Activated CD8-positive, alpha-beta memory T cell treated with anti-CD3 and anti-CD28 coated beads for 4 hours (primary cell): Measurements from ENCODE around the gene ARHGAP8.
"Not testable (repeated sequence)": the region's sequence is repeated elsewhere in the genome, so short reads cannot be mapped to it uniquely, and the experiment has no call there.

Experiments
- DNase-seq, 2 donors: peaks; one replicate each; pipeline ENCODE4 v3.0.0-alpha.2; 2020; ENCODE audit warnings: low read depth in 2 of 2

ARHGAP8 gene

DNA sequence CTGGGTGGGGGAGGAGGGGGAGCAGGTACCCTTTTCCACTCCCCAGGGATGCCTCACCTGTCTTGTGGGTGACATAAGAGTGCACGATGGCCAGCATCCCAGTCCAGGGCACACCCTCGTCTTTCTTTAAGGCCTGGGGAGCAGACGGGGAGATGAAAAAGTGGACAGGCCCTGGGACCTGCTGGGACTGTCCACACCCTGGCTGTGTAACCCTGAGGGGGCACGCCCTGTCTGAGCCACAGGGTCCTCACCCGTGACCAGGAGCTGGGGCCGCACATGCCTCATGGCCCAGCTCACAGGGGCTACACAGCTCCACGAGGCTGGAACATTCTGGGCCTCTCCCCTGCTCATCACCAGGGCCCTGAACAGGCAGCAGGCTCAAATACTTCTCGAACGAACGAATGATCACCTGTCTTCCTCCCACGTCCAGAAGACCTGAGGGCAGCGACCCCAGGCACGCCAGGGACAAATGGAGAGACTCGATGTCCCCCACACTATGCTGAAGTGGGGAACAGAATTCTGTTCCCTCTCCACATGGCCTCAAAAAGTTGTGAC lies 133.5 kb downstream of the ARHGAP8 start:
- DNase-seq, result no peak

DNA sequence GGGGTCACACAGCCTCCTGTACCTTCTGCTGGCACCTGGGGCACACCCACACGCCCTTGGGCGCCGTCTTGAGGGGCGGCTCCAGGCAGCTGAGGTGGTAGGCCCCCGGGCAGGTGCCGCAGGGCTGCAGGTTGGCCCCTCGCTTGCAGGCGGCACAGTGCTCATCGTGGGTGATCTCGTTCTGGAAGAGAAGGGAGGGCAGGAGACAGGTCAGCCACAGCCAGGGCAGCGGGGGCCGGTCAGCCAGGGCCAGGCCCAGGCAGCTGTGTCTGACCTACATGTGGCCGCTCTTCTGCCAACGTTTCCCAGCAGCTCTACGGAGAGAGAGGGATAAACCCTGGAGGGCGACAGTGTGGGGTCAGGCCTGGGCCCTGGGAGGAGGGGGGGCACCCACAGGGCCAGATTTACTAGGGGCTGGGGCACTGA lies 135.6 kb downstream of the ARHGAP8 start:
- no peak for DNase-seq

DNA sequence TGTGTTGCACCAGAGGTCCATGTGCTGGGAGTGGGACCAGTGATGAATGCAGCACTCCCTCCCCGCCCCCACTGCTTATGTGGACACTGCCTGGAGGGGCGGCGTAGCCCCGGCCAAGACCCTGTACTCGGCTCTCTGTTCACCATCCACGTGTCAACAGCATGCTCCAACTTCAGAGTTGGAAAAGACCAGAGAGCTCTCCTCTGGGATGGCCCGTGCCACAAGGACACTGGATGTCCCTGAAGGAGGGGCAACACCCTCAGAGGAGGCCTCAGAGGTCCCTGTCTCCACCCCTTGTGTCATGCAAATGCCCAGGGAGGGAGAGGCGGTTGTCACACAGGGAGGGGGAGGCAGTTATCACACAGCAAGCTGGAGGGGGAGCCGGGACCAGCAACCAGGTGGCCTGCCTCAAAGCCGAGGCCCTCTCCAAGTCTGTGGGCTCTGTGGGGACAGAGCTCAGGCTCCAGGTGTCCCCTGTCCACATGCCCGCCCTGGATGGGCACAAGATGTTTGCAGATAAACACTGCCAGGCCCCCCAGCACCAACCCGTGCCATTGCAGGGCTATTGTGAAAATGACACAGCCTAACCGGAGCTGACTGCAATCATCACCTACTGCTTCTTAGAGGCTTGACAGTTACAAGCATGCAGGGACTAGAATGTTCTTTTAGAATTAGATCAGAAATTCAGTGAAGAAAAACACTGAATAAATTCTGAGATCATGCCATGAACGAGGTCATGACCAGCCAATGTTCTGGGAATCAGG lies 136.3 kb downstream of the ARHGAP8 start:
- DNase-seq, result no peak

DNA sequence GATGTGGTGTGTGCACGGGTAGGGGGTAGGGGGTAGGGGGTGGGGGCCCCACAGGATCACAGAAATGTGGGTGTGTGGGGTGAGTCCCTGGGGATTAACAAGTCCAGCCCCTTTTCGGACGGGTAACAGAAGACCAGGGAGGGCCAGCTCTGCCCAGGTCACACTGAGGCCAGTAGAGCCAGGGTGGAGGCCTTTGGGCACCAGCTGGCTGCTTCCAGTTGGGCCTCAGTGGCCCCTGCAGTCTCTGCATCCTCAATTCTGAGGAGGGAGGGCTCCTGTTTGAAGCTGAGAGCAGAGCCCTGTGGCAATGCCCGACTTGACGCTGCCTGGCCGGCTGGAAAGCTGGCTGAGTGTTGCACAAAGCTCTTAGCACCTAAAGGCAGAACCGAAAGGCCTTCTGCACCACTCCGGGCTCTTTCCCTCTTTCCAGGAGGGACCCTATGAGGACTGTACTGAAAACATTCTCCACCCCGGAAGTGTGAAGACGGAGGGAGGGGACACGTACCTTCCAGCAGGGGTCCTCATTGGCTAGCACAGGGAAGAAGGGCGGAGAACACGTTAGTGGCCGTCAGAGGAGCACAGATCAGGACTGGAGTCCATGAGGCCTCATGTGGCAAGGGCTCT lies 137.0 kb downstream of the ARHGAP8 start:
- DNase-seq, result no peak

DNA sequence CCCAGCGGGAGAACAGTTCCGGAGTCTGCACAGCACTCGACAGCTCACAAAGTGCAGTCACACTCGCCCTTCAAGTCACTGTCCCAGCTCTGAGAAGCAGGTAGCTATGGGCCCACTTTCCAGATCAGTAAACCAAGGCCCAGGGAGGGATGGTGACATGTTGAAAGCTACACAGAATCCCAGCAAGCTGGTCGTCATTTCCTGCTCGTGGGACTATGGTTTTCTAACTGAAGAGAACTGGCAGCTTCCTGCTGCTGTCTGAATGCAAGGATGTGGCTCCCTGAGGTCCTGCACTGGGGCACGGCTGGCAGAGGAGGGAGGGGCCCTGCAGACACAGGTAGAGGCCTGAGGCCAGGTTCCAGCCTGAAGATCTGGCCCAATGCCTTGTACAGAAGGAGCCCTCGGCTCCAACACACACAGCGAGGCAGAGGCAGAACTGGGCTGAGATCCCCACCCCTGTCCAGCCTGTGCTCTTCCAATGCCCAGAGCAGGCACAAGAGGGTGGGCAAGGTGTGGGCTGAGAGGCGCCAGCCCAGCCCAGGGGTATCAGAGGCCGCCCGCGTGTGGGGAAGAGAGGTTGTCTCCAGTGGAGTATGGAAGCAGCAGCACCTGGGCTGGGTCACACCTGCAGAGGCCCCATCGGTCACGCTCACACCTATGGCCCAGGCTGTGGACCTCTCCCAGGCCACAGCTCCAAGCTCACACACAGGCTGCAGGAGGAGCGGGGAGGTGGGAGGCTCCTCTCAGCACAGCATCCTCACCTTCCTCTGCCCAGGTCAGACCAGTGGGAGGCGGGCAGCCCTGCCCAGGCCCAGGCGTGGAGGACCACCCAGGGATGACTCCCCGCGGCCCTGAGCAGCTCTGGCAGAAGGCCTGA lies 138.3 kb downstream of the ARHGAP8 start:
- DNase-seq, result no peak

DNA sequence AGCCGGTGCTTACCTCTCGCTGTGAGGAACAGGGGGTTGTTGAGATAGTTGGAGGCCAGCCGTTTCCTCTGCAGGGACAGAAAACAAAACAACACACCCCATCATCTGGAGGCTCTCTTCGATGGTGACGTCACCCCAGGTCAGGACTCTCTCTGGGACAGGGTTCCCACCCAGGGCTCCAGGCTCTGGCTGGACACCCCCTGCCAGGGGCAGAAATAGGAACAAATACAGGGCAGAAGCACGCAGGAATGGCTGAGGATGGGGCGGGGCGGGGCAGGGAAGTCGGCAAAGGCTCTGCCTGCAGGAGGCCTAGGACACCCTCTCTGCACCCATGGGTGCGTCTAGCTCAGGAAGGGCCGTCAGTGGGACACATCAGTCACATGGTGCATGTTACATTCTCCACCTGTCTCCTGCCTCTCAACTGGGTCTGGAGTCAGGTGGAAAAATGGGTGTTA lies 138.9 kb downstream of the ARHGAP8 start:
- no peak for DNase-seq

DNA sequence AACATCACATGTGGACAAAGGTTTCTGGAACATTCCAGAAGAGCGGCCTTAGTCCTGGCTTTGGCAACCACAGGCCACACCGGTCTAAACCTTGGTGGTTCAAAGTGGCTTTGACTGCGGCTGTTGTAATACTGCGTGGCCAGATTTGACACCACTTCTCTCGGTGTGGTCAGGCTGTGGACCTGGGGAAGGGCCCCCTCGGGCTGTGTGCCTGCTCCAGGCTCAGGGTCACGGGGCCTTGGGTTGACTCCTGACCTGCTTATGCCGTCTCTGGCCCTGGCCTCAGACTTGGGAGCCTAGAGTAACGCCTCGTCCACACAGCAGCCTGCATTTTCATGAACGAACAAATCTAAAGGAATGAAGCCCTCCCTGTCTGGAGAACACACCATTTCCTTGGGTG lies 139.4 kb downstream of the ARHGAP8 start:
- no peak for DNase-seq

DNA sequence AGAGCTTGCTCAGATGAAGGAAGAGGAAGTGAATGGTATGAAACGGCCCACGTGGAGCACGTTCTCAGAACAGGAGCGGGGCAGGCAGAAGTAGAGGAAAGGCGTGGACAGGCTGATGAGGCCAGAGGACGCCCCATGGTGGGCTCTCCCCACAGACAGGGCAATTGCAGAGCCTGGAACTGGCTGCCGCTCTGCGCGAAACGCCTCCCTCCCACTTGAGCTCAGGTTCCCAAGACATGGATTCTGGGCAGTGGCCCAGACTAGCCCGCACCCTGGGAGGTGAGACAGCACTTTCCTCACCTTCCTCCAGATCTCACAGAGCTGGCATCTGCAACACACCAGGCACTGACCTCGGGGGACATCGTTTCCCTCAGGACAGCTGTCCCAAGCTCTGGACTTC lies 139.9 kb downstream of the ARHGAP8 start:
- no peak for DNase-seq

DNA sequence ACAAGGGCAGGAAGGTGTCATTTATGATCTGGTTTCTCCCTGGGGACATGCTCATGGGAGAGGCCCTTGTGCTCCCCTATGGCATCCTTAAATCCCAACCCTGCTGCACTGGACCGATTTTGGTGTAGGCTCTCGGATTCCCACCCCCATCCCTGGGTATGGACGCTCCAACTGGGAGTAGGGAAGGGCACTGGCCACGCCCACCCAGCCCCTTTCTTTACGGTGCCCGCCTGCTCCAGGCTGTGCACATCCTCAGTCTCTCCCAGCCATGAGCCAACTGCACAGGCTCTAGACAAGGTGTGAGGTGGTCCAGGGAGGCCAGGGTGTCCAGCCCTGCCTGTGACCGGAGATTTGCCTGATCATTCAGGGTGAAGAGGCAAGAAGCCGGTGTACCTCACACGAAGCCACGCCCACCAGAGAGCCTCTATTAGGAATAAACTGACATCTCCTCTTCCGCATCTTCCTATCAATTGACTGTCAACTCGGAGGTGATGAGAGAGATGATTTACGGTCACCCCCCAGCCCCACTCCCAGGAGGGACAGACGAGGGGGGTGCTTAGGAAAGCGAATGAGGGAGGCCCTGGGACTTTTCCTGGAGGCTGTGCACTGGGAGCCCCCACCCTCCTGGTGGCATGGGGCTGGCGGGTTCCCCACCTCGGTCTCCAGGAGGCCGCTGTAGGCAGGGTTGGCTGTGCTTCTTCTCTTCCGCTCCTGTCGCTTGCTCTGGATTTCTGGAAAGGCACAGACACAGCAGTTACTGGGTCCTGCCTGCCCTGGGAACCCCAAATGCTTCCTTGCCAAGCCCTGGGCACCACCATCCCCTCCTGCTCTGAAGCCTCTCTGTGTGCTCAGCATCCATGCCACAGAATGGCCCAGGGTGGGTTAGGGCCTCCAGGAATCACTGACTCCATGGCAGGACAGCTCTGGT lies 140.7 kb downstream of the ARHGAP8 start:
- no peak for DNase-seq

DNA sequence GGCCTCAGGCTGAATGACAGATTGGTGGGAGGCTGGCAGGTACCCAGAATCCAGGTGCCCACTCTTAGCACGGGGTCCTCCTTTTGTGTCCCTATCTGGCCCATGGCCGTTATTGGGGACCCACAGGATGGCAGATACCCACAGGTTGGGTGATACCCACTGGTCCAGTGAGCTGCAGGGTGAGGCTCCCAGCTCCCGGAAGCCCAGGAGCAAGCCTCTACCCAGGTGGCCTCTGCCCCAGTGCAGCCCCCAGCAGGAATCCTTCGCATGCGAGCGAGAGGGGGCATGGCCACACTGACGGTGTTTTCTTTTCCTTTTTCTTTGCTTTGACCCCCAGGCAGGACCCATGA lies 141.3 kb downstream of the ARHGAP8 start:
- no peak for DNase-seq

DNA sequence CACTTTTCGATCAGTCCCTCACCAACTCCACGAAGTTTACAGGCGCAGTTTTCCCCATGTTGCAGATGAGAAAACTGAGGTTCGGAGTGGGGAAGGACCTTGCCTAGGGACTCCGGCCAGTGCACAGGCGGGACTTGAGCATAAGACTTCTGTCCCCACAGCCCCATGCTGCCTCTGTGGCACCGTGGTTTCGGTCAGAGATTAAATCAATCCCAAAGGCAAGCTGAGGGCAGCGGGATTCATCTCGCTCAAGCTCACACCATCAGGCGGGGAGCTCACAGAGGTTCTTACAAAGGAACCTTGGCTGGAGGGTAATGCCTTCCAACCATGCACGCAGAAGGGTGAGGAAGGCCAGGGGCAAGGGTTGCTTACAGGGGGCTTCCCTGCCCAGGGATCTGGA lies 141.9 kb downstream of the ARHGAP8 start:
- no peak for DNase-seq

DNA sequence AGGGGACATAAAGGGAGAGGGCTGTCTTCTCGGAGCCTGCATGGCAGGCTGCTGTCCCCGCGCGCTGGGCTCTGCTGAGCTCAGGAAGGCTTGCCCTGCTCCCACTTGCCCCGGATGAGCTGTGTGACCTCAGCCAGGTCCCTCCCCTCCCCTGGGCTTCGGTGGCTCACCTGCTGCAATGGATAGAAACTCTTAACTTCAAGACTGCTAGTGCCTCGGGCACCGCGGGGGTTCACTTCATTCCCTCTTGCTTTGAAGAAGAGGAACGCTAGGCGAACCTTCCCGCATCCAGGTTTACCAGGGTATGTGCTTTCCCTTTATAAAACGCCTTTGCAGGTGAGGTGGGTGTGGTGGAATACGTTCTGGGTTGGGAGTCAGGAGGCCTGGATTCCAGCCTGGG lies 142.4 kb downstream of the ARHGAP8 start:
- no peak for DNase-seq

DNA sequence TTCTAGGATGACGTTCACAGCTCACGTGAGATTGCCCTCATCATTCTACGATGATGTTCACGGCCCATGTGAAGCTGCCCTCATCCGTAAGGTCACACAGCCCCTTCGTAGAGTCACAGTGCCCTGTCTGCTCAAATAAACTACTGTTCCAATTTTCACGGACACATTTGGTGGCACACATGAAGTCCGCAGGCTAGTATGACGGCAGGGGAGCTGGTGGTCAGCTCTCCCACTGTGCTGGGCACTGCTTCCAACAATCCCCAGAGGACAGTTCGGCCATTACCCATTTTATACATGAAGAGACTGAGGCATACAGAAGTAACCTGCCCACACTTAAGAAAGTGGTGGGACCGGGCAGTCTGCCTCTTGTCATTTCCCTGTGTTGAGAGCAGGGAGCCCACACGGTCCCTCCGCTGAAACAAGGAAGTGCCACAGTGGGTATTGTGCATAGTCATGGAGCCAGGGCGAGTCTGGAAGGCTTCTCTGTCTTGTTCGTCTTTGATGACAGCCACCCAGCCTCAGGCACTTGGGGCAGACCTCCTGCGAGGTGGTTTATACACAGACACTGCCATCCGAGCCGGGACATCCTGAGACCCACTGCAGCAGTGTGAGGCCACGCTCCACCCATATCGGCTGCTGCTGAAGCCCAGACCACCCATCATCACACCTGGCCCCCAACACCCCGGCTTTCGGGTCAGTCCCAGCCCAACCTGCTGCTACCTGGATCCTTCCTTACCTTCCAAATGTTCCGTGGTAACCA lies 143.1 kb downstream of the ARHGAP8 start:
- DNase-seq, result no peak

DNA sequence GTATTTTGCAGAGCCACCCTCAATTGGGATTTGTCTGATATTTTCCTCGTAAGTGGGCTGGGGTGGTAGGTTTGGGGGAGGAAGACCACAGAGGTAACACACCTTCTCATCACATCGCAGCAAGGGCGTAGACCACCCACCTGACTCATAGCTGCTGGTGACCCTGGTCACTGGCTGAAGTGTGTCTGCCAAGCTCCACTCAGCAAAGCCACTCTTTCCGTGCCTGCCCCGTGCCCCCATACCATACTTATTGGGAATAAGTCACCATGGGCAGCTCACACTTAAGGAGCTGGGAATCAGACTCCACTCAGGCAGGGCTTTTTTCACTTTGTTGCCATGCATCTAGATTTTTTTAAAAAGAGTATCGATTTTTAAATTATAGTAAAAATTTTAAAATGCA lies 145.9 kb downstream of the ARHGAP8 start:
- DNase-seq, result no peak

DNA sequence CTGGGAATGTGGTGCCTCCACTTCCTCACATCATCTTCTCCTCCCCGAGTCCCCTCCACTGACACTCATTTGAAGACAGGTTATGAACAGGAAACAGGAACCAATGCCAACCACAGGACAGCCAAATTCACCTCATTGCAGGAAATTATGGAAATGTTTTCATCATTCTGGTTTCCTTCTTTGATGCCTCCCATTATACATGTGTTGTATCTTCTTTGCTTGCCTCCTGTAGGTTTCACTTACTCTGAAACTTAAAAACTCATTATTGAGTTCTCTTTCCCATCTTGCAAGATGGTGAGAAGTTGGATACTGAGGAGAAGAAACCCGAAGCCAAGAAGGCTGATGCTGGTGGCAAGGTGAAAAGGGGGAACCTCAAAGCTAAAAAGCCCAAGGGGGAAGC lies 148.9 kb downstream of the ARHGAP8 start:
- DNase-seq, result no peak

DNA sequence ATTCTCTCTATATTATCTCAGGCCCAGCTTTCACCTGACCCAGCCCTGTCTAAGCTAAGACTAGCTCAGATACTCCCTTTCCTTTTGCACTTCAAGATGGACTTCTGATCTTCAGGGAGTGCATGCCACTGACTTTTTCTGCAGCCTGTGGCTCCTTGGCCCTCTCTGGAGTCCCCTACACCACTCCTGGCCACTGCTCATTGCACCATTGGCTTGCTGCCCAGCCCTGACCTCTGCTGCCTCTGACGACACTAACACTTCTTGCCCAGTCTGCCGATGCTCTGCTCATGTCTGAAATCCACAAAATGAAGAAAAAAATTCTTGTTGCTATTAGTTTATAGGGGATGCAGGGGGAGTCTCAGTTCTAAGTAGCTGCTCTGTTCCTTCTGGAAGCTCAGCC lies 150.8 kb downstream of the ARHGAP8 start:
- DNase-seq, result not testable (repeated sequence)

DNA sequence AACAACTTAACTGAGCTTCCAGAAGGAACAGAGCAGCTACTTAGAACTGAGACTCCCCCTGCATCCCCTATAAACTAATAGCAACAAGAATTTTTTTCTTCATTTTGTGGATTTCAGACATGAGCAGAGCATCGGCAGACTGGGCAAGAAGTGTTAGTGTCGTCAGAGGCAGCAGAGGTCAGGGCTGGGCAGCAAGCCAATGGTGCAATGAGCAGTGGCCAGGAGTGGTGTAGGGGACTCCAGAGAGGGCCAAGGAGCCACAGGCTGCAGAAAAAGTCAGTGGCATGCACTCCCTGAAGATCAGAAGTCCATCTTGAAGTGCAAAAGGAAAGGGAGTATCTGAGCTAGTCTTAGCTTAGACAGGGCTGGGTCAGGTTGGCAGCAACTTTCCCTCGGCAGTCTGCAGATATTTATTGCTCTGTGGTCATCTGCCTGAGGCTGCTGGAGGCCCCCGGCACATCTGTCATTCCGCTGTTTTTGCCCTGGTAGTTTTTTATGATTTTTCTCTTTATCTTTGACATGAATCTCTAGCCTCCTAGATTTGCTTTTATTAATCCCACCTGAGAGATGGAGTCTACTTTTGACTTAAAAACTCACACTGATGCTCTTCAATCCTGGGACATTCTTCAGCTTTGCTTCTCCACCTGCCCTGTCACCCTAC lies 152.2 kb downstream of the ARHGAP8 start:
- not testable (repeated sequence) for DNase-seq

DNA sequence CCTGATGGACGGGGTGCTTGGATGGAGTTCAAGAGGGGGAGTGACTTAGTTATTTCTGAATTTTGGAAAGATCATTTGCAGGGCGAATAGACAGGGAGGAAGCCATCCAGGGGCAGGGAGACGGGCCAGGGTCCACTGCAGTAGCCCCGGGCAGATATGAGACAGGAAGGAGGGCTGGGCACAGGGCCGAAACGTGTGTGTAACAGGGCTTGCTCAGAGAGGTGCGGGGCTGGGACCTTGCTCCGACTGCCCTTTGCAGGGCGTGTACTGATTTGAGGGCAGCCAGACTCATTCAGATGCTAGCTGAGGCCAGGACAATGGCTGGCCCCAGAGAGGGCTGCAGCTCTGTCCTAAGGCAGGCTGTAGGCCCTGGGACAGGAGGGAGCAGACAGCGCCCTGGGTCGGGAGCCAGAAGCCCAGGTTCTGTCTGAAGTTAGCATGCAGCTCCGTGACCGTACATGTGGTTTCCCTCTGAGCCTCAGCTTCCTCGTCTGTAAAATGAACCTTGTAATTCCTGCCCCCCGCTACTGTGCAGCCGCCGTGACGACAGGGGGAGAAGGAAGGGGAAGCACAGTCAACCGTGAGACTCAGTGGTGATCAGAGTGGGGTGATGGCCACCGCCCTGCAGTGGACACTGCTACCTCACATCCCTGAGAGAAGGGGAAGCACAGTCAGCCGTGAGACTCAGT lies 154.0 kb downstream of the ARHGAP8 start:
- DNase-seq, result no peak

DNA sequence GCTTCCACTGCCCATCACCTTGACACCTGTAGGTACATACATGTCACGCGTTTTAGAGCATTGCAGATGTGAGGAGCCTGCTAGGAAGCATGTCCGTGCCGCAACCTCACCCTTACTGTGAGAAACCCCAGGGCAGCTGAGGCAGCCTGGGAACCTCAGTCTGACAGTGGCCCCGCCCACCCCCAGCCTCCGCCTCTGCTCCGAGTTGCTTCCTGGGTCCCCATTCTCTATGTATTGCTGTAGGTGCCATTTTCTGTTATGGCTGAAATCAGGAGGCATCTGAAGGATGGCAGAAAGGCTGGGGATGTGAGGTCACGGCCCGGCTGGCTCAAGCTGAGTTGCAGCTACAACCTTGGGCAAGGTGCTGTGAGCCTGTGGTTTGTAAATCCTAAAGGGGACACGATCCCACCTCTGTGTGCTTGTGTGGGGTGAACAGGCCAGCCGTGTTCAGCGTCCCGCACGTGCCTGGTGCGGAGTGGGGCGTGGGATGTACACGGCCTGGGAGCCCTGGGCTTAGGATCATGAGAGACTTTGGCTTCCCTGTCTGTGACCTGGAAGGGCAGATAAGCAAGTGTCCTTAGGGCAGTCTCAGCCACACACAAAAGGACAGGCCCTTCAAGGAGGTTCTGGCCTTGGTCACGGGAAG lies 154.7 kb downstream of the ARHGAP8 start:
- DNase-seq, result no peak
